ENCODE data around the gene SLIT3.

- TF ChIP-seq POLR2A (IDR thresholded peaks at IDR 0.05; ENCODE audit: borderline replicate concordance, extremely low read depth, insufficient read depth, insufficient read length), result no peak
- TF ChIP-seq FOSL1 (IDR thresholded peaks at IDR 0.05; ENCODE audit: low read depth), result no peak
- no peak for TF ChIP-seq MAX (IDR thresholded peaks at IDR 0.05)
- no peak for TF ChIP-seq CTCF (IDR thresholded peaks at IDR 0.05 in 2 of 3, conservative IDR thresholded peaks at IDR 0.05 in 1 of 3; ENCODE audit: borderline replicate concordance in 1 of 3, insufficient read depth in 1 of 3, low read depth in 2 of 3, low read length in 2 of 3)
- TF ChIP-seq SIN3A (IDR thresholded peaks at IDR 0.05; ENCODE audit: low read depth), result no peak
- TF ChIP-seq EZH2 (IDR thresholded peaks at IDR 0.05), result no peak
Measured at GRCh38 chr5:169072233-169072632, 228.7 kb downstream of the SLIT3 start.

Measured in HCT116 (cell line).